ENCODE measurements around the gene PKMYT1.

DNA sequence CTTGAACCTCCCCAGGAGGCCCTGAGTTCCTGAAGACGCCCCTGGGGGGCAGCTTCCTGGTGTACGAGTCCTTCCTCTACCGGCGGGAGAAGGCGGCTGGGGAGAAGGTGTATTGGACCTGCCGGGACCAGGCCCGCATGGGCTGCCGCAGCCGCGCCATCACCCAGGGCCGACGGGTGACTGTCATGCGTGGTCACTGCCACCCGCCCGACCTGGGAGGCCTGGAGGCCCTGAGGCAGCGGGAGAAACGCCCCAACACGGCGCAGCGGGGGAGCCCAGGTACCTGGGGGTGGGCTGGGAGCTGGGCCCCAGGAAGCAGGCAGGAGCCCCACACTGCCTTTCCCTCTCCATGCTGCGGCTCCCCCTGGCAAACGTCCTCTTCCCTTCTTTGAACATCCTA lies 46.5 kb downstream of the PKMYT1 start:
- TF ChIP-seq, protein P1, sequence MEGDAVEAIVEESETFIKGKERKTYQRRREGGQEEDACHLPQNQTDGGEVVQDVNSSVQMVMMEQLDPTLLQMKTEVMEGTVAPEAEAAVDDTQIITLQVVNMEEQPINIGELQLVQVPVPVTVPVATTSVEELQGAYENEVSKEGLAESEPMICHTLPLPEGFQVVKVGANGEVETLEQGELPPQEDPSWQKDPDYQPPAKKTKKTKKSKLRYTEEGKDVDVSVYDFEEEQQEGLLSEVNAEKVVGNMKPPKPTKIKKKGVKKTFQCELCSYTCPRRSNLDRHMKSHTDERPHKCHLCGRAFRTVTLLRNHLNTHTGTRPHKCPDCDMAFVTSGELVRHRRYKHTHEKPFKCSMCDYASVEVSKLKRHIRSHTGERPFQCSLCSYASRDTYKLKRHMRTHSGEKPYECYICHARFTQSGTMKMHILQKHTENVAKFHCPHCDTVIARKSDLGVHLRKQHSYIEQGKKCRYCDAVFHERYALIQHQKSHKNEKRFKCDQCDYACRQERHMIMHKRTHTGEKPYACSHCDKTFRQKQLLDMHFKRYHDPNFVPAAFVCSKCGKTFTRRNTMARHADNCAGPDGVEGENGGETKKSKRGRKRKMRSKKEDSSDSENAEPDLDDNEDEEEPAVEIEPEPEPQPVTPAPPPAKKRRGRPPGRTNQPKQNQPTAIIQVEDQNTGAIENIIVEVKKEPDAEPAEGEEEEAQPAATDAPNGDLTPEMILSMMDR (IDR thresholded peaks at IDR 0.05; ENCODE audit: insufficient read depth, low read length) = no peak
- no peak for TF ChIP-seq GABPA (IDR thresholded peaks at IDR 0.05; ENCODE audit: low read depth)
- TF ChIP-seq POLR2AphosphoS5 (IDR thresholded peaks at IDR 0.05; ENCODE audit: low read depth) = no peak
- TF ChIP-seq, protein P2, sequence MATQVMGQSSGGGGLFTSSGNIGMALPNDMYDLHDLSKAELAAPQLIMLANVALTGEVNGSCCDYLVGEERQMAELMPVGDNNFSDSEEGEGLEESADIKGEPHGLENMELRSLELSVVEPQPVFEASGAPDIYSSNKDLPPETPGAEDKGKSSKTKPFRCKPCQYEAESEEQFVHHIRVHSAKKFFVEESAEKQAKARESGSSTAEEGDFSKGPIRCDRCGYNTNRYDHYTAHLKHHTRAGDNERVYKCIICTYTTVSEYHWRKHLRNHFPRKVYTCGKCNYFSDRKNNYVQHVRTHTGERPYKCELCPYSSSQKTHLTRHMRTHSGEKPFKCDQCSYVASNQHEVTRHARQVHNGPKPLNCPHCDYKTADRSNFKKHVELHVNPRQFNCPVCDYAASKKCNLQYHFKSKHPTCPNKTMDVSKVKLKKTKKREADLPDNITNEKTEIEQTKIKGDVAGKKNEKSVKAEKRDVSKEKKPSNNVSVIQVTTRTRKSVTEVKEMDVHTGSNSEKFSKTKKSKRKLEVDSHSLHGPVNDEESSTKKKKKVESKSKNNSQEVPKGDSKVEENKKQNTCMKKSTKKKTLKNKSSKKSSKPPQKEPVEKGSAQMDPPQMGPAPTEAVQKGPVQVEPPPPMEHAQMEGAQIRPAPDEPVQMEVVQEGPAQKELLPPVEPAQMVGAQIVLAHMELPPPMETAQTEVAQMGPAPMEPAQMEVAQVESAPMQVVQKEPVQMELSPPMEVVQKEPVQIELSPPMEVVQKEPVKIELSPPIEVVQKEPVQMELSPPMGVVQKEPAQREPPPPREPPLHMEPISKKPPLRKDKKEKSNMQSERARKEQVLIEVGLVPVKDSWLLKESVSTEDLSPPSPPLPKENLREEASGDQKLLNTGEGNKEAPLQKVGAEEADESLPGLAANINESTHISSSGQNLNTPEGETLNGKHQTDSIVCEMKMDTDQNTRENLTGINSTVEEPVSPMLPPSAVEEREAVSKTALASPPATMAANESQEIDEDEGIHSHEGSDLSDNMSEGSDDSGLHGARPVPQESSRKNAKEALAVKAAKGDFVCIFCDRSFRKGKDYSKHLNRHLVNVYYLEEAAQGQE (IDR thresholded peaks at IDR 0.05; ENCODE audit: insufficient replicate concordance, low read depth) = no peak

Data from HL-60 (cell line).